GM18505 (cell line): ENCODE data around the gene CYP4A22.
"Not testable (repeated sequence)": the region's sequence is repeated elsewhere in the genome, so short reads cannot be mapped to it uniquely, and the experiment has no call there.

Experiments
- ATAC-seq: cut with Tn5 transposase; IDR thresholded peaks from one replicate; pipeline ENCODE4 v1.9.1; 2021; ENCODE audit not compliant: unreplicated experiment
- POLR2A ChIP-seq: IDR thresholded peaks from 4 replicates; pipeline ENCODE4 v1.6.1; 2011; ENCODE audit warnings: borderline replicate concordance; ENCODE audit not compliant: insufficient read depth, insufficient read length; ENCODE audit errors: extremely low read depth

The CYP4A22 gene, protein sequence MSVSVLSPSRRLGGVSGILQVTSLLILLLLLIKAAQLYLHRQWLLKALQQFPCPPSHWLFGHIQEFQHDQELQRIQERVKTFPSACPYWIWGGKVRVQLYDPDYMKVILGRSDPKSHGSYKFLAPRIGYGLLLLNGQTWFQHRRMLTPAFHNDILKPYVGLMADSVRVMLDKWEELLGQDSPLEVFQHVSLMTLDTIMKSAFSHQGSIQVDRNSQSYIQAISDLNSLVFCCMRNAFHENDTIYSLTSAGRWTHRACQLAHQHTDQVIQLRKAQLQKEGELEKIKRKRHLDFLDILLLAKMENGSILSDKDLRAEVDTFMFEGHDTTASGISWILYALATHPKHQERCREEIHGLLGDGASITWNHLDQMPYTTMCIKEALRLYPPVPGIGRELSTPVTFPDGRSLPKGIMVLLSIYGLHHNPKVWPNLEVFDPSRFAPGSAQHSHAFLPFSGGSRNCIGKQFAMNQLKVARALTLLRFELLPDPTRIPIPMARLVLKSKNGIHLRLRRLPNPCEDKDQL

DNA sequence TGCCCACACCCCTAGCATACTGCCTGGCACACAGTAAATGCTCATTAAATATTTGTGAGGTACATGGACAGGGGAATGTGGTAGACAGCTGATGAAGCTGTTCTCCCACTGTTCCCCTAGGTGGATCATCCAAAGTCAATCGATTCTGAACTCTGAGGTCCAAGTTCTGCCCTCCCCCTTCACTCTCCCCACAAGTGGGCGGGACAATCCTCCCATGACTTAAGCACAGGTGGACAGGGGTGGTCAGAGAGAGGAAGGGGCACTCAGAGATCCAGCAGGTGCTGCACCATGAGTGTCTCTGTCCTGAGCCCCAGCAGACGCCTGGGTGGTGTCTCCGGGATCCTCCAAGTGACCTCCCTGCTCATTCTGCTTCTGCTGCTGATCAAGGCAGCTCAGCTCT lies at the start of gene CYP4A22:
Gene CYP4A22, plus strand, starts transcription at position 244 of the 400 bp plus-strand sequence. Its CDS starts 45 bp downstream, at position 289.
- ATAC-seq, result no peak
- TF ChIP-seq POLR2A, result no peak

DNA sequence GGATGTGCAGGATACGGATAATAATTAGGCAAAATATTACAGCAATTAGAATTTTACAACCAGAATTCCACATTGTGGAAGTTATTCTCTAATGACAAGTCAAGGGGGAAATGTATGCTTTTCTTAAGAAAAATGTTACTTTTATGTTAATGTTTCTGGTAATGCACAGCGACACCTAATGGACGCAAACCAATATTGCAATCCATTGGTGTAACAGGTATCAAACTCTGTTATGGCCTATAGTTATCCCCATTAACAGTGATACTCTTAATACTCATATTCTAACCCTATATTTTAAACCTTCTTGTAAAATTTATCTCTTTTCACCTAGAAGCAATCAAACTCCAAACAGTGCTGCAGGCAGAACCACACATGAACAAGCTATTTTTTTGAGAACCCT lies 47.9 kb upstream of the CYP4A22 start:
- not testable (repeated sequence) for ATAC-seq

DNA sequence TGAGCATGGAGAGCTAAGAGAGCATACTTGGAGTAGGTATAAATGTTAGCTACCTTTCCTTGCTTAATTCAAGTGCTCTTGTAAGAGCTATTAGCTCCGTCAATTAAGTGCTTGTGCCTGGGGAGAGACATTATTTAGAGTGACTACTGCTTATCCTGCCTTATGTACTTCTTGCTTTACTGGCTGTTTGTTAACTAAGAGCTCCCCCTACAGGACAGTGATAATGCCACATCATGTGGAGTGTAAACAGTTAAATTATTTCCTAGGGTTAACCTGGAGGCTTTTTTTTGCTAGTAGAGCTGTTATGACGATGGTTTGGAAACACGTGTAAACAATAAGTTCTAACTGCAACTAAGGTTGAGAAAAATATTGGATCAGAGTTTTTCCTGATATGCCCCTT lies 45.8 kb upstream of the CYP4A22 start:
- not testable (repeated sequence) for ATAC-seq

DNA sequence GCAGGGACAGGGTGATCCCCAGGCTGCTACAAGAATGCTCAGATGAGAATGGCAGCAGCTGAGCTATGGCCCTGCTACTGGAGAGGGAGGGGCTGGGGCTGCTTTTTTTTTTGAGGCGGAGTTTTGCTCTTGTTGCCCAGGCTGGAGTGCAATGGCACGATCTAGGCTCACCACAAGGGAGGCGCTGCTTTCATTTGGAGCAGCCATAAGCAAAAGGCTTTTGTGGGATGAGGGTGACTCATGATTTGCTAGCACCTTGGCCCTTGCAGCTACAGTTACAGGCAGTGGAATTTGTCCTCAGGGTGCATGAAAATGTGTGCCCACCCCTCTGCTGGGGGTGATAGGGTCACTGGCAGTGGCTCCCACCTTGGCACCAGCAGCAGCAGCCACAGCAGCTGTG lies 32.4 kb upstream of the CYP4A22 start:
- no peak for ATAC-seq
- TF ChIP-seq POLR2A, result no peak

DNA sequence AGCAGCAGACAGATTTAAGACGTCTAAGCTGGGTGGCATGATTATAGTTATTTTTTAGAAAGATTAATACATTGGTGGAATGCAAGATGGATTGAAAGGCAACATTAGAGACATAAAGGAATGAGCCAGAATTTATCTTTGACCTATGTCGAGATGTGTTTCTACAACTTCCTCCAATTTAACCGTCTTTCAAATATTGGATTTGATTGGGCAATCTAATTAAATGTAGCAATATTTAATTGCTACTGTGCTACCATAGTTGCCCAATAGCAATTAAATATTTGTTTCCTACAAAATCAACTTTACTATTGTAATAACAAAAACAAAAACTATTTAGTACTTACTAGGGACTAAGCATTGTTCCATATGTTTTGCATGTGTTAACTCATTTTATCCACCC lies 30.4 kb upstream of the CYP4A22 start:
- ATAC-seq, result no peak
- TF ChIP-seq POLR2A, result no peak

DNA sequence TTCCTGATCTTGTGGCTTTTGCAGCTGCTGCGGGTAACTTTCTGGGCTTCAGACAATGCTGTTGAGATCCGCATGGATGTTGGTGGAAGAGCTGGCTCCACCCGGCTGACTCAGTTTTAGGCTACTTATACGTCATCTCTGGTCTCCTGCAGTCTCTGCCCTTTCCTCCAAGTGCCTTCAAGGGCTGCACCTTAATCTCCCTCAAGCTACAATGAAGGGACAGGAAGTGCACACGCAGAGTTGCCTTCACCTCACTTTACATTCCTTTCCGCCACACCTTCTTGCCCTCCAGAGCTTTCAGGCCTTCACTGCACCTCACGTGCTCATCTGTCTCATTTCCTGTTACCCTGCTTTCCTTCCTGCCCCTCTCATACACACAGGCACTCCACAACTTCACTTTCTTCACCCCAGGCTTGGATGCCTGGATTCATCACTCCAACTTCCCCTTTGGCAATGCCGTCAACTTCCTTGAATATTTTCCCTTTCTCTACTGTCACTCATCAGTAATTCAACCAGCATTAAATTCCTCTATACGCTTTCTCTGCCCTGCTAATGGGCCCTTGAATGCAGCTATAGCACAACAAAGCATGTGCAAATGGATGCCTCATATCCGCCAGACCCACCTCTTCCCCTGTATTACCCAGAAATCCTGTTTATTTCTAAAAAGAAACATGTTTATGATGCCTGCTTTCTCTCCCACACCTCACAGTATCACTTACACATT lies 29.2 kb upstream of the CYP4A22 start:
- not testable (repeated sequence) for ATAC-seq

DNA sequence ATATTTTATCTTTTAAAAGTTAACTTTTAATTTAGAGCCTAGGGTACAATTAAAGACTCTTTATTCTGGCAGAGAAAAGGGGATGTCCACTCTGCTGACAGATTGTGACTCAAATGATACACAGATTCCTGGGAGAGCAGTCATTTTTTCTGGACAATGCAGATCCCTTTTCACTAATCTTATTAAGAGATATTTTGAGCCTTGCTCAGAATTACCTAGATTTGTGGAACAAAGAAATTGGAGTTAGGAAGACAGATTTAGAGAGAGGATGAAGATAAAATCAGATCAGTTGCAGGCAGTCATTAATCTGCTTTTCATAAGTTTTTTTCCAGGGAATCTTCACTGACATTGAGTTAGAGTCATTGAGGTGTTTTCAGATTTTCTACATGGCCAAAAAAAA lies 27.8 kb upstream of the CYP4A22 start:
- ATAC-seq, result not testable (repeated sequence)

DNA sequence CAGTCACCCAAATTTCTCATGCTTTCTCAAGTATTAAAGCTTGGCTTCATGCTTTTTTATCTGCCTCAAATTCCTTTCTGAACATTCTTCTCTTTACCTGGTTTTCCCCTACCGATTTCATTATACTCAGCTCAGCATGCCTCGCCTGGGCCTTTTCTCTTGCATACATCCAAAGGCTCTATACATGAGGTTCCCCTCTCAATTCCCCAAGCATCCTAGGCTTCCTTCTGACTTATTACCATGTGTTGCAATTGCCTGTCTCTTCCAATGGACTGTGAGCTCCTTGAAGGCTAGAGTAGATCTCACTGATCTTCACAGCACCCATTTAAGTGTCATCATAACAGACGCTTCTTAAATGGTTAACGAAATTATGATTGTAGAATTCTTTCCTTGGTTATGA lies 24.1 kb upstream of the CYP4A22 start:
- TF ChIP-seq POLR2A, result no peak
- ATAC-seq, result no peak

DNA sequence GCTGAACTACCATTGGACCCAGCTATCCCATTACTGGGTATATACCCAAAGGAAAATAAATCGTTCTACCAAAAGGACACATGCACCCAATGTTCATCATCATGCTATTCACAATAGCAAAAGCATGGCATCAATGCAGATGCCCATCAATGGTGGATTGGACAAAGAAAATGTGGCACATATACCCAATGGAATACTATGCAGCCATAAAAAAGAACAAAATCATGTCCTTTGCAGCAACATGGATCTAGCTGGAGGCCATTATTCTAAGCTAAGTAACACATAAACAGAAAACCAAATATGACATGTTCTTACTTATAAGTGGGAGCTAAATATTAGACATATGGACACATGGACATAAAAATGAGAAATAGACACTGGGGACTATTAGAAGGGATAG lies 16.2 kb upstream of the CYP4A22 start:
- not testable (repeated sequence) for ATAC-seq

DNA sequence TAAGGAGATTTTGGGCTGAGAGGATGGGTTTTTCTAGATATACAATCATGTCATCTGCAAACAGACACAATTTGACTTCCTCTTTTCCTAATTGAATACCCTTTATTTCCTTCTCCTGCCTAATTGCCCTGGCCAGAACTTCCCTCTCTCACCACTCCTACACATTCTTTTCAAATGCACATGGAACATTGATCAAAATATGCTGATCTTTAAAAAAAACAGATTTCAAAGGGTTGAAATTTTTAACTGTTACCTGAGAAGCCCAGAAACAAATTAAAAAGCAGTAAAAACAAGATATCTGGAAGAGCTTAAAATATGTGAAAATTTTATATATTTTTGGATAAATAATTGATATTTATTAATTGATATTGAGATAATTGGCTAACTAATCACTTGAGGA lies 12.4 kb upstream of the CYP4A22 start:
- ATAC-seq, result not testable (repeated sequence)

DNA sequence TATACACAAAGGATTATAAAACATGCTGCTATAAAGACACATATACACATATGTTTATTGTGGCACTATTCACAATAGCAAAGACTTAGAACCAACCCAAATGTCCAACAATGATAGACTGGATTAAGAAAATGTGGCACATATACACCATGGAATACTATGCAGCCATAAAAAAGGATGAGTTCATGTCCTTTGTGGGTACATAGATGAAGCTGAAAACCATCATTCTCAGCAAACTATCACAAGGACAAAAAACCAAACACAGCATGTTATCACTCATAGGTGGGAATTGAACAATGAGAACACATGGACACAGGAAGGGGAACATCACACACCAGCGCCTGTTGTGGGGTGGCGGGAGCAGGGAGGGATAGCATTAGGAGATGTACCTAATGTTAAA lies 10.2 kb upstream of the CYP4A22 start:
- ATAC-seq, result not testable (repeated sequence)

DNA sequence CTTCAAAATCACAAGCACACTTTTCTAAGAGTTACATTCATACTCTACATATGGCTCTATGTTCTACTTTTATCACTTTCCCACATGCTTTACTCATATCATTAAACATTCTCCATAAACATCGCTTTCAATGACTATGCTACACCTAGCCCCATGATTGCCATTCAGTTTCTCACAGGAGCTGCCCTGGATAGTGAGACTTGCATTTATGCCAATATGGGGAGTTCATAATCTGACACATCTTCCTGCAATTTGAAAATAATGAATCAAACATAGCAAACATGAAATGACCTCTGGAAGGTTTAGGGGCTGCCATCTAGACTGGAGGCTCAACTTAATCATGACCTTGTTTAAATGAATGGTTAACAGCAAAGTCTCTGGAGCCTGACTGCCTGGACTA lies 9.0 kb upstream of the CYP4A22 start:
- no peak for ATAC-seq
- TF ChIP-seq POLR2A, result no peak

DNA sequence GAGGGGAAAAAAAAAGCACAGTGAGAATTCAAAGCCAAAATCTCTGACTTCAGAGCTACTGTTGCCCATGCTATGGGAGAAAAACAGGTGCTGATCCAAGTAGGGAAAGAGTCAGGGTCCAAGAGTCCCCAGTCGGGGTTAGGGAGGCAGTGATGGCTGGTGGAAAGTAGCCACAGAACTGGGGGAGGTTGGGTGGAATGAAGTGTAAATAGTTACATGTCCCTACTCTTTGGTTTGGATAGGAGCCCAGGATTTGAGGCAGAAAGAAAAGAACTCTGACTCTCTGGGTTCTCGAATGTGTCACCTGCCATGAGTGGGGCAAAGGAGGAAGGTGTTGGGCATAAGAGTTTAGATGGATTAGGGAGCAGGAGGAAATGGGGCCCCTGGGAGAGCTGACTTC lies 8.4 kb upstream of the CYP4A22 start:
- not testable (repeated sequence) for ATAC-seq

DNA sequence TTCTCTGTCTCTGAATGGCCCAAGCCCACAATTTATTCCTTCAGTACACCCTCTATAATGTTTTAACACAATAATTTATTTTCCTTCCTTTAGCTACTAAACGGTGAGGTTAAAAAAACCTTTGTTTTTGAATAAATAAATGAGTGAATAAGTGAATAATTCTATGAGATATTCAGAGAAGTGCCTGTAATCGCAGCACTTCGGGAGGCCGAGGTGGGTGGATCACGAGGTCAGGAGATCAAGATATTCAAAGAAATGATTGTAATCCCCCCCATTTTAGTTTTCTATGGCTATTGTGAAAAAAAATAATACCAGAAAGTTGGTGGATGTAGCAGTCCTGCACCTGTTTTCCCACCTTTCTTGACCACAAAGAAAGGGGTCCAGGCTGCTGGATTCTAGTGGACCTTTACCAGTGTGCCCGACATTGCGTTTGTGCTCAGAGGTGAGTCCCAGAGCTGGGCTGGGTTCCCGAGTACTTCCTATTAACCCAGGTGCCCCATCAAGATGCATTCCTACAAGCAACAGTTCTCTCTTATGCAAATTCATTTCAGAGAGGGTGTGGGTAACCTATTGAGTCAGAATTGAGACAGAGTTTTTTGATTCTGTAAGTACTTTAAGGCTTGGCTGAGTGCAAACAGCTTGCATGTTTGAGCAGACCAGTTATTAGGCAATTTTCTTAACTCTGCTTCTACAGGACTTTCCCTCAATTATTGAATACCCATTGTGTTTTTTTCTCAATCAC lies 7.6 kb upstream of the CYP4A22 start:
- not testable (repeated sequence) for ATAC-seq

DNA sequence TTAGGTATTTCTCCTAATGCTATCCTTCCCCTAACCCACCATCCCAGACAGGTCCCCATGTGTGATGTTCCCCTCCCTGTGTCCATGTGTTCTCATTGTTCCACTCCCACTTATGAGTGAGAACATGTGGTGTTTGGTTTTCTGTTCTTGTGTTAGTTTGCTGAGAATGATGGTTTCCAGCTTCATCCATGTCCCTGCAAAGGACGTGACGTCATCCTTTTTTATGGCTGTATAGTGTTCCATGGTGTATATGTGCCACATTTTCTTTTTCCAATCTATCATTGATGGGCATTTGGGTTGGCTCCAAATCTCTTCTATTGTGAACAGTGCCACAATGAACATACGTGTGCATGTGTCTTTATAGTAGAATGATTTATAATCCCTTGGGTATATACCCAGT lies 4.6 kb upstream of the CYP4A22 start:
- ATAC-seq, result not testable (repeated sequence)
